GM18951 (cell line): Measurements from ENCODE around the gene WDR33.

Experiments
- POLR2A ChIP-seq: IDR thresholded peaks from 4 replicates; pipeline ENCODE4 v1.6.1; 2011; ENCODE audit warnings: mild to moderate bottlenecking; ENCODE audit not compliant: insufficient read length, insufficient read depth; ENCODE audit errors: extremely low read depth
- in situ Hi-C: fragments of 300-500 bp; cut with MboI; formaldehyde crosslinking; loops from one replicate; pipeline ENCODE4 v1.12.0; 2022; ENCODE audit warnings: low sequenced_read_pairs, mixed read lengths, inconsistent platforms; ENCODE audit not compliant: unreplicated experiment

Gene WDR33

GRCh38 chr2:127733816-127734537 is 77.0 kb downstream of the WDR33 start:
- in situ Hi-C loops: no loop called here
- TF ChIP-seq POLR2A: no peak

- in situ Hi-C loops: no loop called here
- no peak for TF ChIP-seq POLR2A
Measured at GRCh38 chr2:127733113-127733815, 77.7 kb downstream of the WDR33 start.

DNA sequence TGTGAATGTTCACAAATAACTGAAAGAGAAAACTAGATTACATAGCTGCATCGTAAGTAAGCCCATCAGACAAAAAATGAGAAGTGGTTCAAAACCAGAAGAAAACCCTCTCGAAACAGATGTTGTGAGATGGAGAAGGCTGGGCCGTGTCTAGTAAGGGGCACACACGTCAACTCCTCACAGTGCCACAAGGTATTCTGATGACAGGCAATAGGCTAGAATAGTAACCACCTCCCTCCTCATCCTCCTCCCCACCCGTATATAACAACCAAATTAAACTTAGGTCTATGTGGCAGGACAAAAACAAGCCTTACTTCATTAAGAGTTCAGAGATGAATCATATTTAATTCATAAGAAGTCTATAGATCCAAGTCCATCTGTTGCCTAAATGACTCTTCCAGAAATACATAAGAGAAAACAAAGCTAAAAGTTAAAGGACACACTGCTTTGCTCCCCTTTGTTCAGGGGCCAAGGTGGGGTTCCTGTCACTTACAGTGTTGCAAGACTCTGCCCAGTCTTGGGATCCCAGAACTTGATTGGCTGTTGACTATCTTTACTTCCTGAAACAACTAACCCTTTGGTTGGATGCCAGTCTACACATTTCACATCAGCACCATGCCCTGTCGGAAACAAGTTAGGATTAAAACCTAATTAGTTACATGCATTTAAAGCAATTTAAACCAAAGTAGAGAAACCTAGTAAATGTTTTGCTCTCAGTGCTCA is 84.7 kb downstream of the WDR33 start:
- no peak for TF ChIP-seq POLR2A
- in situ Hi-C loops: no loop called here

DNA sequence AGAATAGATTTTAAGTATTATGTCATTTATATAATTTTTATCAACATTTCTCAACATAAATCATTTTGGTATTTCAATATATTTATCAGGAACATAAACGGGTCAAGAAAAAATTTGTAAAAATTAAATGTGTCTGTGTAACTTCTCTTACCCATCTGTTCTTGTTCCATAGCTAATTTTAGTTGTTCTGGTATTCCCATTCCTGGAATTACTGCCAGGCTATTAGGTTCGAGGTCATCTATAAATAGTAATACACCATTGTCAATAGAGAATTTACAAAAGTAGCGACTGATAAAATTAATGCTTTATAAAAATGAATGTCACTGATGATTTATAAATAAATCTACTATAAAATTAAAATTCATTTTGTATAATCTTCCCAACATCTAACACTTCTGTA is 88.2 kb downstream of the WDR33 start:
- in situ Hi-C loops: no loop called here
- TF ChIP-seq POLR2A: no peak

DNA sequence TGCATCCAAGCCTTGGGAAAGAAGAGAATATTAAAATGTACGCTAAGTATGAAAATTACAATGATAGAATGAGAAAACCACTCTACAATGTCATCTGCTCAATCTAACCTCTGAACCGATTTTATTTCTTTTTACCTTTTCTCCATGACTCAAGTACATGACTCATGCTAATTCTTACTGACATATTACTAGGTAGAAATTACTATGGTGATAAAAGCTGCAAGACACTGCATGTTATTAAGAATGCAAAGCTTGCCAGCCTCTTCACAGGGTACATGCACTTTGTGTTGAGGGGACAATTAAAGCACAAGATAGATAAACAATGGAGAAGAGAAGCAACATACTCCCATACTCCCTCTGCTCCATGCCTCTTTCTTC is 89.0 kb downstream of the WDR33 start:
- no peak for TF ChIP-seq POLR2A
- in situ Hi-C loops: no loop called here

- in situ Hi-C loops: no loop called here
- no peak for TF ChIP-seq POLR2A
Measured at GRCh38 chr2:127721311-127721977, 89.5 kb downstream of the WDR33 start.

DNA sequence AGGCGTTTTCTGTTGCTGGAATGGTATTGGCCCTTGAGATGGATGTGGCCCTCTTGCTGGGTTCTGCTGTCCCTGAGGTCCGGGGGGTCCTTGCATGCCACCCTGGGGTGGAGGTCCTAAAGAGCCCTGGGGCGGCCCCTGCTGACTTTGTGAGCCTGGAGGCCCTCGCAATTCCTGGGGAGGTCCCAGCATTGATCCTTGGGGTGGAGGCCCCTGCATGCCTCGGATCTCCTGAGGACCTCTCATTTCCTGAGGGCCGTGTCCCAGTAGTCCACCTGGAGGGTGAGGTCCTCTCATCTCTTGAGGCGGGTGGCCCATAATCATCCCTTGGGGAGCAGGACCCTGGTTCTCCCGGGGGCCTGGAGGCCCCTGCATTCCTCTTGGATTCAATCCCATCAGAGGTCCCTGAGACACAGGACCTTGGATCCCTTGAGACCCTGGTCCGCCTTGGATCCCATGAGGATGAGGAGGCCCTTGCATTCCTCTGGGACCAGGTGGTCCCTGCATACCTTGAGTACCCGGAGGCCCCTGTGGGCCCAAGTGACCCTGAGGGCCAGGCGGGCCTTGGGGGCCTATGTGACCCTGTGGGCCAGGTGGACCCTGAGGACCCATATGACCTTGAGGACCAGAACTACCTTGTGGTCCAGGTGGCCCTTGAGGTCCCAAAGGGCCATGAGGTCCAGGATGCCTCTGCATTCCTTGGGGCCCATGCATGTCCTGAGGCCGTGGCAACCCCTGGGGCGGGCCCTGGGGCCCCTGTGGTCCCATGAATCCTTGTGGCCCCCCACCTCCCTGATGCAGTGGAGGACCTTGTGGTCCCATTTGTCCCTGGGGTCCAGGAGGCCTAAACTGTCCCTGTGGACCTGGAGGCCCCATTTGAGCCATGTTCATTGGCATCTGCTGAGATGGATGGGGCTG is 91.4 kb downstream of the WDR33 start:
- TF ChIP-seq POLR2A: no peak

GRCh38 chr2:127718271-127718670 is 92.7 kb downstream of the WDR33 start:
- in situ Hi-C loops: no loop called here
- TF ChIP-seq POLR2A: no peak

More for the DNA sequence above, 91.4 kb downstream of the WDR33 start:
- in situ Hi-C loops: no loop called here

DNA sequence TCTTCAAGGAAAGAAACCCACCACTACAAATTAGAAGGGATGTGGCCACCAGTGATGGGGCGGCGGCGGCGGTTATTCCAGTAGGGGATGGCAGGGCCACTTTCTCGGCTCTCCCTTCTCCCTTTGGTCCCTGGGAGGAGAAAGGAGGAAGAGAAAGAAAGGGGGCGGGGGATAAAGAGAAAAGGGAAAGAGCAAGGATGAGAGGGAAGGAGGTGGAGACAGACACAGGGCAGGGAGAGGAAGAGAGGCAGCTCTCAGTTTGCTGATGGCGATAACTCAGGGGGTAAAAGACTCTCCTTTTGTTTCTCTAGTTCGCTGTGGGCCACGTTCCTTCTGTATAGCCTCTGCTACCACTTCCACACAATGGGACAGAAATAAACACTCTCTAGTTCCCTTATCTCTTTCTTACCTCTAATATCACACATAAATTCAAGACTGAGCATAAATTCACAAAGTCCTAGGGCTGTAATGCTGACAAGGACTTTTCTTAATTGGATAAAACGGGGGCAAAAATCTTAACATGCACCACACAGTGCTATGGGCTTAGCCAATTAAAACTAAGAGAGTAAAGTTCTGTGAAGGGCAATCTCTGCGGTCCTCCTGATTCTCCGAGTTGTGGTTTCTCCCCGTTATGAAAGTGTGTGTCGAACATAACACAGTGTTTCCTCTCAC is 95.1 kb downstream of the WDR33 start:
- in situ Hi-C loops: no loop called here
- no peak for TF ChIP-seq POLR2A

DNA sequence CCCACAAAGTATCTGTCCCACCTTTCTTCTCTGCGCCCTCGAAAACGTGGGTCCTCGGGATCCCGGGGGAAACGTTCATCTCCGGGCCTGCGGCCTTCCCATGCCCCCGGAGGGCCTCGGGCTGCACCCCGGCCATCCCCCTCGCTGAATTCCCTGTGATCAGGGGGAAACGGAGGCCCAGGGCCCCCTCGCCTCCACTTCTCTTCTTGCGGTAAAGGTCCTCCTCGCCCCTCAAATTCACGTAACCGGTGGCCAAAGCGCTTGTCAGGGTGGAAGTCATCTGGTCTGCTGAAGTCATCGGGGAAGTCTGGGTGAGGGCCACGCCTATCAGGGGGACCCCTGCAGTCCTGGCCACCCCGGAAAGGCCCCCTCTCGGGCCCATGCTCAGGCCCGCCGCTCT is 97.4 kb downstream of the WDR33 start:
- TF ChIP-seq POLR2A: no peak
- in situ Hi-C loops: no loop called here

DNA sequence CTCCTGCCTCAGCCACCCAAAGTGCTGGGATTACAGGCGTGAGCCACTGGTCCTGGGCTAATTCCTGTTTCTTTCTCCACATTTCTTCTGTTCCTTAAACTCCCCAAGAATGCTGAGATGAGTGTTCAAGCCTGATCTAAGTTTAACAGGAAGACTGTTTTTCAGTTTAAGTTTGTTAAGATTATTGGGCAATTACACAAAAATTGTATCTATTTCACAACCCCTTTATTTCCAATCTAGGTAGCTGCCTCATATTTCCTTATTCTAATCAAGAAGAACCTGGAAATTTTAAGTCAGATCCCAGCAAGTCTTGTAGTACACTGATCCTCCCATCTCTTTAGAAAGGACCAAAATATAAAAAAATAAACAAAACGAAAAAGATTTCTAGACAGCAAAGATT is 98.0 kb downstream of the WDR33 start:
- in situ Hi-C loops: no loop called here
- no peak for TF ChIP-seq POLR2A

DNA sequence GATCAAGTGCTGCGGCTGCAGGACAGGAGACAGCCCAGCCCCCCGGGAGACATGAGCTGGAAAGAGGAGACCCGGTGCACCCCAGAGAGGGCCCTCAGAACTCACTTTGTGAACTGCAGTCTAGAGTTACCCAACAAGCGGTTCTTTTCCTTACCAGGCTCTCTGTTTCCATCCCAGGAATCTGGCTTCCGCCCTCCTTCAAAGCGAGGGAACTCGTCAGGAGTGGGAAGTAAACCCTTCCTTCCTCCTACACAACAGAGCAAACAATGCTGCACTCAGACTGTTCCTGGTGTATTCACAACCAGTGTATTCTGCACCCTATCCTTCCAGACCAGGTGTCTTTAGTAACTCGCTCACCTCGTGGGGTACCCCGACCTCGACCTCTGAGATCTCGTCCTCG is 101.6 kb downstream of the WDR33 start:
- in situ Hi-C loops: no loop called here

More for the DNA sequence above, 101.6 kb downstream of the WDR33 start:
- no peak for TF ChIP-seq POLR2A
